Measurements from ENCODE around the gene MID1IP1.

MID1IP1 gene

DNA sequence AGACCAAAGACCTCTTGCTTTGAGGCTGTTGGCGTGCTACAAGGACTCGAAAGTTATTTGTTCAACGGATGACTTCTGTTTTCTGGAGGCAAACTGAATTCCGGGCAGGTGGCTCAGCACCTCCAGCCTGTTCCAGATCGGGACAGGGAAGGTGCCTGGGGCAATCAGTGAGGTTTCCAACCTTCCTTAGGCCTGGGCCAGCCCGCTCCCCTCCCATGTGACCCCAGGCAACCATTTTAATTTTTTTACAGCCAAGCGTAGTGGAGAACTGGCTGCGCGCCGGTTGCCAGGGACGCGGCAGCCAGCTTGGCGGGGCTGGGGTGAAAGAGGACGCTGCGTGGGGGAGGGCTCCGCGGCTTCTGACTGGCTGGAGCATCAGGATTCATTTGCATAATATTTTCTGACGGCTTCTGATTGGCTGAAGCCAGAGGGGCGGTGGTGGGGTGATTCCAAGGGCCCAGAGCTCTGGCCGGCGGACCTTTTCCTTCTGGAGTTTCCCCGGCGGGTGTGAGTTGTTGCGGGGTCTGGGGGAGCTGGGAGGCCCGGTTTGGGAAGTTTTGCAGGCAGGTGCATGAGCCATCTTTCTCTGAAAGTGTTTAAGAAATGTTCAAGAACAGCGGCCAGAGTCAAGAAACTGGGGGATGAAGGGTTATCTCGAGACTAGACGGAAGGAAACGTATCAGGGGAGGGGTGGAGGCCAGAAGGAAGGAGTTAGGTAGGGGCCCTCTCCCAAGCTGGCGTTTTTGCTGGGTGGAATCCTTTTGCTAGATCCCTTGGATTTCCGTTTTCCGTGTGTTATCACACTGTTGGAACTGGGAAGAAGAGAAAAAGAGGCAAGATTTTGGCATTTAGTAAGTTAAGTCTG, at the start of gene MID1IP1:
Gene MID1IP1 (plus strand): TSS at position 479 of the 865 bp plus-strand sequence. CDS start 3,488 bp downstream, outside the sequence.
- peak; percentile 57 for DNase-seq

GRCh38 chrX:38754102-38754790, 47.0 kb upstream of the MID1IP1 start:
- DNase-seq: no peak

DNA sequence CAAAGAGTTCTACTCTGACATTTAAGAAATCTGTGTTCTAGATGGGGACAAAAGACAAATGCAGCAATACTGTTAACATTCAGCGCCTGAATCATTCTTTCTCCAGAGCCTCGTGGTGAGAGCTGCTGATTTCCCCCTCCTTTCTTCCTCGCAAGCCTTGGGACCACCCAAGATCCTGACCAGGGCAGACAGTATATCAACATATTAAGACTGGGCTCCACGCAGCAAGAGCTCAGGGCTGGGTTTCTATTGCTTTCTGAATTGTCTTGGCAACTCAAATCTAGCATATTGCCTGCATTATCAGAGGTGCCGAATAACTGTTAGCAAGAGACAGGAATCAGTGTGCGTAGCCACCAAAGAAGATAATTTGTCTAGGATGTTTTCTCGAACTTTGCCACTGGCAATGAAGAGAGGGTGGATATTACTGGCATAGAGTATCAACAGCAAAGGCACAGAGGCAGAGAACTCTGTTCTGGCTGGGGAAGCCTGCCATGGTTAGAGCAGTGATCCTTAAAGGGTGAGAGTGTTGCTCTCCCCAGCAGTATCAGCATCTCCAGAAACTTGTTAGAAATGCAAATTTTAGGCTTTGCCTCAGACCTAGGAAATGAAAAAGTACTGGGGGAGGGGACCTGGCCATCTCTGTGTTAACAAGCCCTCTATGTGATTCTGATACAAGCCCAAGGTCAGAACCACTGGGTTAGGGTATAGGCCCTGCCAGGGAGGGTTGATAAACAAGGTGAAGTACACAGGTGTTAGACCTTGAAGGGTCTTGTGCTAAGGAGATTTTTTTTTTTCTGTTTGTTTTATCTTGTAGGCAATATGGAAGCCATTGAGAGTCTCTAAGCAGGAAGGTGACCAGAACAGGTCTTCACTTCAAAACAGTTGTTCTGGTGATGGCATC, 46.2 kb upstream of the MID1IP1 start:
- no peak for DNase-seq

- DNase-seq: no peak
Observed at GRCh38 chrX:38760883-38761282, 40.4 kb upstream of the MID1IP1 start.

DNA sequence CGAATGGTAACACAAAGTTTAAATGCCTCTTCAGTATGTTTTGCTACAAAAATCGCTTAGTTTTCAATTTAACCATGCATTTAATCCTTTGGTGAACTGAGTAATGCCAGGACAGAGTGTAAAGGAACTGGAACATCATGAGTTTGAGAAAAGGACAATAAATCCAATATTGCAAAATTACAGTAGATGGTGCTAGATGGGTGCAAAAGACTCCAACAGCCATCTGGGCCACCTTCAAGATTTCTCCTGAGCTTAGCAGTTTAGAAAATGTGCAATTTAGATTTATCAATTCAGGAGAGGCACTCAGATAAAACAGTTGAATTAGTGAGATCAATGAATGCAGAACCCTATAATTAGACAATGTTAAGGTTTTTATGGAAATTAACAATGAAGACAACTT, 33.2 kb upstream of the MID1IP1 start:
- DNase-seq: no peak

- DNase-seq: no peak
Observed at GRCh38 chrX:38770152-38770551, 31.1 kb upstream of the MID1IP1 start.

- no peak for DNase-seq
Observed at GRCh38 chrX:38774249-38774648, 27.0 kb upstream of the MID1IP1 start.

DNA sequence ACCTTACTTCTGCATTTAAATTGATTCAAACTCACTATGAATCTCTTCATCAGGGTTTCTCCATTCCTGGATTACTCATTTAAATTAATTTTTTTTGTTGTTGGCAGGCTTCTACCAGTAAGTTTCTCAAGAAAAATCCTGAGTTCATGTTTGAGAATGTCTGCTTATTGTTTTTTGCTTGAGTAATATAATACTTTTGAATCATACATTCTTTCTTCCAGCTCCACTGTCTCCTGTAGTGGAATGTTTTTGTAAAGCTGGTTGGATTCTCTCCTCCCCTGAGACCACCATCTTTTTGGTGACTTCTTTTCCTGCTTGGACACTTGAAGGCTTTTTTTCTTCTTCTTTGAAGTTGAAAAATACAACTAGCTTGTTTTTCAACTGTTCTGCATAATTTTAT, 4.3 kb upstream of the MID1IP1 start:
- no peak for DNase-seq

GRCh38 chrX:38798956-38799355, 2.3 kb upstream of the MID1IP1 start:
- DNase-seq: no peak

- no peak for DNase-seq
Observed at GRCh38 chrX:38799995-38800580, 1.2 kb upstream of the MID1IP1 start.

DNA sequence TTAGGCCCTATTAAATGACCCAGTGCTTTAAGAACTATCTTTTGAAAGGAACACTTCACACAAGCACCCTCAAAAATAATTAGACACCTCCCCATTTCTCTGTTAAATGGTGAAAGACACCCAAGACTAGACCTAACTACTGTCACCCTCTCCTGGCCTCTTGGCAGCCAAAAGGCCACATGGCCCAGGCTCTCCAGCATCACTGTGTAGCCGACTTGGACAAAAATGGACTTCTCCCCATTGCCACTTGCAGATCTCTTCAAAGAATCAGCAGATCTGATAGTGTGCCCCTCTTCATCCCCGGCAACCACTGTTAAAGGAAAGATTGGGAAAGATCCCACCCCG, 2.0 kb downstream of the MID1IP1 start:
- no peak for DNase-seq

DNA sequence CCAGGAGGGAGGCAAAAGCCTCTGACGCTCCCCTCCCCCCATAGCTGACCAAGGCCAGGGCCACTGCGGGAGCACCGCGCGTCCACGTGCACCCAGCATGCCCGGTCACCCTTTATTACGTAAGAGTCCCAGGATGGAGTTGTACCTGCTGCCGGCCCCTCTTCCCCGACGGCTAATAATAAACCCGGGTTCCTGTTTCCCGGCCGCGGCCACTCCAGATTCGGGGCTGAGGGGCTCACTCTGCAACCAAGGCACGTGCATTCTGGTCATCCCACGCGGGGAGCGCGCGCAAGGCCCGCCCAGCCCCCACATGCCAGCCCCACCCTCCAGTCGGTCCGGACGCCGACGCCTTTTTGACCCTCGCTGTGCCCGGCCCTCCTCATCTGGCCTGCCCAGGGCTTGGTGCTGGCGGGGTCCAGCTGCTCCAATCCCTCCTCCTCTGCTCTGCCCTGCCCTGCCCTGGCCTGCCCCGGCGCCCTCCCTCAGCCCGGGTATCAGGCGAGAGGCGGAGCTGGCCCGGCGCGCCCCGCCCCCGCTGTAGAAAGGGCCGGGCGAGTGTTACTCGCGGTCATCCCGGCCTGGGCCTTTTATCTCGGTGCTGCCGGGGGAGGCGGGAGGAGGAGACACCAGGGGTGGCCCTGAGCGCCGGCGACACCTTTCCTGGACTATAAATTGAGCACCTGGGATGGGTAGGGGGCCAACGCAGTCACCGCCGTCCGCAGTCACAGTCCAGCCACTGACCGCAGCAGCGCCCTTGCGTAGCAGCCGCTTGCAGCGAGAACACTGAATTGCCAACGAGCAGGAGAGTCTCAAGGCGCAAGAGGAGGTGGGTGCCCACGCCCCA, 2.6 kb downstream of the MID1IP1 start:
- peak; percentile 55 for DNase-seq

GRCh38 chrX:38804432-38804681, 3.1 kb downstream of the MID1IP1 start:
- DNase-seq: peak; percentile 6

GRCh38 chrX:38804682-38805431, 3.6 kb downstream of the MID1IP1 start:
- DNase-seq: peak; percentile 5

DNA sequence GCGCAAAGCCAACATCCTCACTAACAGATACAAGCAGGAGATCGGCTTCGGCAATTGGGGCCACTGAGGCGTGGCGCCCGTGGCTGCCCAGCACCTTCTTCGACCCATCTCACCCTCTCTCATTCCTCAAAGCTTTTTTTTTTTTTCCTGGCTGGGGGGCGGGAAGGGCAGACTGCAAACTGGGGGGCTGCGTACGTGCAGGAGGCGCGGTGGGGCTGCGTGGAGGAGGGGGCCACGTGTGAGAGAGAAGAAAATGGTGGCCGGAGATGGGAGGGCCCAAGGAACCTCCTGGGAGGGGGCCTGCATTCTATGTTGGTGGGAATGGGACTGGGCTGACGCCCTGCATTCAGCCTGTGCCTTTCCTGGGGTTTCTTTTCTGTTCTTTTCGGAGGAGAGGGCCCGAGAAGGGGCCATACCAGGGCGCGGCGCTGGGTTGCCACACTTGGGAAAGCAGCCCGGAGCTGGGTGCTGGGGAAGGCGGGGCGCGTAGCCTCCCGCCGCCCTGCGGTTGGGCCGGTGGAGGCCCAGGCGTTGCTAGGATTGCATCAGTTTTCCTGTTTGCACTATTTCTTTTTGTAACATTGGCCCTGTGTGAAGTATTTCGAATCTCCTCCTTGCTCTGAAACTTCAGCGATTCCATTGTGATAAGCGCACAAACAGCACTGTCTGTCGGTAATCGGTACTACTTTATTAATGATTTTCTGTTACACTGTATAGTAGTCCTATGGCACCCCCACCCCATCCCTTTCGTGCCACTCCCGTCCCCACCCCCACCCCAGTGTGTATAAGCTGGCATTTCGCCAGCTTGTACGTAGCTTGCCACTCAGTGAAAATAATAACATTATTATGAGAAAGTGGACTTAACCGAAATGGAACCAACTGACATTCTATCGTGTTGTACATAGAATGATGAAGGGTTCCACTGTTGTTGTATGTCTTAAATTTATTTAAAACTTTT, 4.5 kb downstream of the MID1IP1 start:
- DNase-seq: peak; percentile 58

GRCh38 chrX:38806875-38807621, 5.8 kb downstream of the MID1IP1 start:
- no peak for DNase-seq

- DNase-seq: no peak
Observed at GRCh38 chrX:38807873-38808272, 6.6 kb downstream of the MID1IP1 start.

DNA sequence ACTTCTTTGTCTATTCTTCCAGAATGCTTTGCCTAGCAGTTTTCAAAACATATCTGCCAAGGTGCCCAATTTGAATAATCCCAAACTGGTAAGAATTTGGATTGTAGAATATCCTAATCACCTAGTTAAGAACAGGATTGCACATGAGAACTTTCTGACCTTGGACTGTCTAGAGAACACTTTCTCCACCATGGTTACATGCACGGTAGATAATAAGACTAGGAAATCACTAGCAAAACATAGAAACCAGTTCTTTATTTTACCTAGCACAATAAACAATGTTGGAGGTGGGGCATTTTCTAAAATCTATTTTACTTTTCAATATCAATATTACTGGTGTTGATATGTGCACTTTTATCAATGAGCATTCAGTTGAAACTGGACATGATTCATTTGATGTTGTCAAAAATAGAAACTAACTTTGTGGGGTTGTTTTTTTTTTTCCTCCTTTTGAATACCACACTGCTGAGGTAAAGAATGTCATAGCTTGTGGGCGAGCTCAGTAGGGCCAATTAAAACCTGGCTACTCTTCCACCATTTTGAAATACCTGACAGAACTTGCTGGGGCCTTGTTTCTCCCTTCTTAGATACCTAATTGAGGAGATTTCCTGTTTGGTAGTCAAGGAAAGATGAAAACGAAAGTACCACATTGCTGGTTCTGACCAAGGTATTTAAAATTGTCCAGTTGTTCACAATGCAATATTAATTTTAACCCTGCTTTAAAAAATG, 10.4 kb downstream of the MID1IP1 start:
- DNase-seq: no peak

- peak; percentile 6 for DNase-seq
Observed at GRCh38 chrX:38816155-38816554, 14.9 kb downstream of the MID1IP1 start.
